H1 (cell line): ENCODE data around the gene RPP14. TPM values are rescaled to one million over a fixed set of nuclear protein-coding genes. Genes with fewer than 3 reads are reported as not detected.

ENCODE experiments used
- NANOG ChIP-seq: IDR thresholded peaks from 2 replicates; pipeline ENCODE4 v1.6.1; 2011; ENCODE audit warnings: low read length, low read depth, mild to moderate bottlenecking, inconsistent platforms; ENCODE audit not compliant: insufficient read depth, poor library complexity, severe bottlenecking
- SP2 ChIP-seq: IDR thresholded peaks from 2 replicates; pipeline ENCODE4 v1.6.1; 2012; ENCODE audit warnings: mild to moderate bottlenecking, low read length, inconsistent platforms
- polyA plus RNA-seq, 7 experiments: library from polyadenylated mRNA; depleted of rRNA in 3 of 7; stranded (reverse) in 5 of 7; unstranded in 2 of 7; fragments of >200 nt in 5 of 7; fragments of 200-250 nt in 2 of 7; gene quantifications; 1 replicate in 5 of 7; 2 replicates in 1 of 7; 4 replicates in 1 of 7; pipeline versions ENCODE4 v1.2.1 to v1.2.3, GENCODE V29; 2011 to 2013; ENCODE audit warnings: missing spikeins in 2 of 7, mixed read lengths in 2 of 7
- total RNA-seq: library from RNA; stranded (reverse); fragmentation: NEBNext Ultra II Directional; extraction: Animal tissue kit (Norgen Biotek cat#: 25700); gene quantifications from 2 replicates; pipeline ENCODE4 v1.2.1, GENCODE V29; 2021

Gene RPP14
- total and polyA plus RNA-seq, 2 of the 8 experiments (the other 6 are each of a cell fraction or from before 2014, with no cell fraction given), result 11.7 to 23.4 TPM

DNA sequence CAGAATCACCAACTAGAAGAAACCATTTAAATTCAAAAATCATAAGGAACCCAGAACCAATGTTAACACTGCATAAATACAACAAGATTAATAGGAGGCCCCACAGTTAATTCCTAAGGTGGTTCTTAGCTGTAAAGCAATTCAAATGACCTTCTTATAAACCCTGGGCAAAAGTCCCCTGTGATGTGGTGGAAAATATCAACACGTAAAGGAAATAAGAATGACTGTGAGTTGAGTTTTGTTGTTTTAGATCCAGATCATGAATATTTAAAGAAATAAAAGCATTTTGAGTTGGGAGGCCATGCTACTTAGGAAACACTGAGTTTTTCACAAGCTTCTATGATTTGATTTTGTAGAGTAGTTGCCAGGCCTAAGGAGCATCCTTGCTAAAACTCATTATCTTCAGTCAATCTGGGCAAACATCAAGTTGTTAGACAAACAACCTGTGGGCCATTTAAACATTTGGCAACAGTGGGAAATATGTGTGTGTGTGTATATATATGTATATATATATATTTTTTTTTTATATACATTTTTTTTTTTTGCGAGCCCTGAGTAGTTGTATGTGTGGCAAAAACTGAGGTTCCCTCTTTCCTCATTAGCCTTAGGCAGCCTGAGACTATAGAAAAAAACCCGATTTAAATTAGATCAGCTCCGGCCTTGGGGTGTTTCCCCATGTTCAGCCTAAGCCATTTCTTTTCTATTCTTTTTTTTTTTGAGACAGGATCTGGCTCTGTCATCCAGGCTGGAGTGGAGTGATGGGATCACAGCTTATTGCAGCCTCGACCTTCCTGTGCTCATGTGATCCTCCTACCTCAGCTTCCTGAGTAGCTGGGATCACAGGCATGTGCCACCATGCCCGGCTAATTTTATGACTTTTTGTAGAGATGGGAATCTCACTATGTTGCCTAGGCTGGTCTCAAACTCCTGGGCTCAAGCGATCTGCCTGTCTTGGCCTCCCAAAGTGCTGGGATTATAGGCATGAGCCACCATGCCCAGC is 18.6 kb downstream of the RPP14 start (continued):
- no peak for TF ChIP-seq NANOG
- TF ChIP-seq SP2, result no peak
